ENCODE results near the gene SORL1. TPM values are rescaled to one million over a fixed set of nuclear protein-coding genes. Genes with fewer than 3 reads are reported as not detected.

The SORL1 gene
- total and polyA plus RNA-seq, 2 of the 13 experiments (the other 11 are each of a cell fraction or from before 2014, with no cell fraction given): 21.3 to 148 TPM

DNA sequence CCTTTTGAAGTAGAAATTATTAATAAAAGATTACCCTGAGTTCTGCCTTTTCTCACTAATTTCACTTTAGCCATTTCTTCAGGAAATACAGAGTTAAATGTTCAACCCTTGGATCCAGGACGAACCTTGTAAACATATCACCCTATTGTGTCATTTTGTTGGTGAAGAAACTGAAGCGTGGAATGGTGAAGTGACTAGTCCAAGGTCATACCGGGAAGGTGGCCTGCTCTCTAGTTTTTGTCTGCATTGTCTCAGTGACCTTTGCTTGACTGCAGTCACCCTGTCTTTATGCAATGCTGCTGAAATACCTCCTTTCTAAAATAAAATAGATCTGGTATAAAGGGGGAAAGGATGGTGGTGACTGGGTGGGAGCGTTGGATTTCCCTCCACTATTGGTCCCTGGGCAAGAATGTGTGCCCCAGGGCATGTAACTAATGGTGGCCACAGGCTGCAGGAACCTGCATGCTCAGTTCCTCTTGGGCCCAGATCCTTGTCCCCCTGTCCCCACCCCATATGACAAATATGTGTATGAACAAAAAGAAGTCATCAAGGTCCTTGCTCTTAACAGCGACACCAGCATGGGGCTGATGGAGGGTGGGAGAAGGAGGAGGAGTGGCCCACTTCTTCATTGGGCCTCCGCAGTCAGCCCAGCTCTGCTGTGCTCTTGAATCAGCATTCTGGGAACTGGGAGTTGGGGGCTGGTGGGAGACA, 1.6 kb downstream of the SORL1 start:
- Histone ChIP-seq H3K9ac (ENCODE audit: insufficient read depth, low read depth, low read length) (peak overlapping the region; percentile 79), H3K27me3 (ENCODE audit: control insufficient read depth in 1 of 2, insufficient read depth in 2 of 2, low read length in 2 of 2) (peaks cover 0 to 6% of the 10 kb centered on the region in 2 experiments; a peak in 1 of 5 replicates), H3K27ac (ENCODE audit: extremely low read length, insufficient read depth, low read length) (peak overlapping the region; percentile 73), H2AFZ (ENCODE audit: low read length) (no peak overlapping the region), H3K36me3 (replicated peaks in 1 of 2; ENCODE audit: control insufficient read depth in 1 of 2, insufficient read depth in 2 of 2, low read length in 2 of 2) (no peaks in the 10 kb centered on the region), H3K4me1 (ENCODE audit: insufficient read depth, low read length) (peaks cover 80% of the 10 kb centered on the region), H4K20me1 (ENCODE audit: insufficient read depth, low read length) (no peaks in the 10 kb centered on the region), H3K9me3 (ENCODE audit: low read length) (no peaks in the 10 kb centered on the region), H3K79me2 (ENCODE audit: insufficient read depth, low read length) (peaks cover 64% of the 10 kb centered on the region), H3K4me2 (ENCODE audit: low read depth, low read length) (peak overlapping the region; percentile 79), H3K4me3 (replicated peaks in 1 of 3; ENCODE audit: insufficient read depth in 1 of 3, low read depth in 2 of 3, low read length in 3 of 3) (peak overlapping the region; percentile 93 to 96 (median 94))
- ChIA-PET POLR2A (interaction anchor here (0.8 kb wide), 1 partner anchor 13 kb away, joined by 3 read pairs; no protein-coding TSS in a partner anchor), CTCF (ENCODE audit: low intra/inter-chr PET ratio, low total read pairs) (interaction anchor here (1.3 kb wide), 1 partner anchor 23 kb away, joined by 3 read pairs; no protein-coding TSS in a partner anchor)
- WGBS (ENCODE audit: low lambda C conversion rate): 21% methylated on average over 6 of the region's 6 CpGs
- FAIRE-seq (peak; percentile 95), ATAC-seq (peak; percentile 6; the same call in 2 of the 3 replicates), DNase-seq (ENCODE audit: low spot score) (peak; percentile 72)
- BruUV-seq (replicated peaks): TSS peak; percentile 50
- in situ Hi-C loops (cut with HindIII; ENCODE audit: extremely low pct_ligation_motif_present, low pct_unique_long_range_greater_than_20kb): loop anchor here (5.0 kb wide), 1 partner anchor 109 kb away; no protein-coding TSS in a partner anchor
- intact Hi-C loops (cut with micrococcal nuclease; ENCODE audit: unreplicated experiment): loop anchor here (5.0 kb wide), 1 partner anchor 99 kb away; no protein-coding TSS in a partner anchor
- TF ChIP-seq RBFOX2 (IDR thresholded peaks at IDR 0.05; ENCODE audit: low read depth, low read length) (no peak), XBP1 (CRISPR knock-in tag; IDR thresholded peaks at IDR 0.05) (no peak), SALL1 (CRISPR knock-in tag; IDR thresholded peaks at IDR 0.05) (peak; percentile 51; the same call in 1 of the 2 replicates), ZFP1 (CRISPR knock-in tag; IDR thresholded peaks at IDR 0.05) (no peak), RARA (CRISPR knock-in tag; IDR thresholded peaks at IDR 0.05) (peak; percentile 95), GMEB2 (CRISPR knock-in tag; IDR thresholded peaks at IDR 0.05; ENCODE audit: low read depth) (no peak), RXRB (CRISPR knock-in tag; IDR thresholded peaks at IDR 0.05; ENCODE audit: borderline replicate concordance) (peak; percentile 72), CEBPB (IDR thresholded peaks at IDR 0.05; ENCODE audit: borderline replicate concordance, low read depth, low read length) (peak; percentile 87), USF2 (IDR thresholded peaks at IDR 0.05; ENCODE audit: low read depth, low read length) (no peak), USF2 (CRISPR knock-in tag; IDR thresholded peaks at IDR 0.05; ENCODE audit: borderline replicate concordance) (no peak), KDM6A (CRISPR knock-in tag; IDR thresholded peaks at IDR 0.05; ENCODE audit: low read depth) (0 out of 2 replicates have a peak, but pooled peaks have one; percentile 33), NFAT5 (CRISPR knock-in tag; IDR thresholded peaks at IDR 0.05) (no peak)
- TF ChIP-seq, protein P1, sequence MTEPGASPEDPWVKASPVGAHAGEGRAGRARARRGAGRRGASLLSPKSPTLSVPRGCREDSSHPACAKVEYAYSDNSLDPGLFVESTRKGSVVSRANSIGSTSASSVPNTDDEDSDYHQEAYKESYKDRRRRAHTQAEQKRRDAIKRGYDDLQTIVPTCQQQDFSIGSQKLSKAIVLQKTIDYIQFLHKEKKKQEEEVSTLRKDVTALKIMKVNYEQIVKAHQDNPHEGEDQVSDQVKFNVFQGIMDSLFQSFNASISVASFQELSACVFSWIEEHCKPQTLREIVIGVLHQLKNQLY (CRISPR knock-in tag; IDR thresholded peaks at IDR 0.05): no peak

Measured in HepG2 (cell line).